VCaP (cell line): ENCODE measurements around the gene PIGU.

Experiments
- H3K27ac ChIP-seq: fragments of 450-650 bp; 2 replicates; pipeline ENCODE4 v1.5.1; 2017
- CTCF ChIP-seq: fragments of 450-650 bp; conservative IDR thresholded peaks from 2 replicates; pipeline ENCODE4 v1.5.1; 2017; ENCODE audit warnings: mild to moderate bottlenecking, moderate library complexity

The PIGU gene

GRCh38 chr20:34511891-34512265, 165.0 kb downstream of the PIGU start:
- TF ChIP-seq CTCF, result no peak
- no peak overlapping the region for H3K27ac ChIP-seq

GRCh38 chr20:34510575-34510974, 166.3 kb downstream of the PIGU start:
- TF ChIP-seq CTCF, result no peak
- H3K27ac ChIP-seq, result no peak overlapping the region
